Stimulated activated CD8-positive, alpha-beta memory T cell treated with anti-CD3 and anti-CD28 coated beads, Interleukin-7, amount 100 ng/mL, for 1 hour (primary cell): ENCODE measurements around the gene ARHGEF28.

Source experiments
- DNase-seq, 2 donors: peaks; one replicate each; pipeline ENCODE4 v3.0.0-alpha.2; 2020; ENCODE audit warnings: low read depth in 2 of 2

The ARHGEF28 gene

DNA sequence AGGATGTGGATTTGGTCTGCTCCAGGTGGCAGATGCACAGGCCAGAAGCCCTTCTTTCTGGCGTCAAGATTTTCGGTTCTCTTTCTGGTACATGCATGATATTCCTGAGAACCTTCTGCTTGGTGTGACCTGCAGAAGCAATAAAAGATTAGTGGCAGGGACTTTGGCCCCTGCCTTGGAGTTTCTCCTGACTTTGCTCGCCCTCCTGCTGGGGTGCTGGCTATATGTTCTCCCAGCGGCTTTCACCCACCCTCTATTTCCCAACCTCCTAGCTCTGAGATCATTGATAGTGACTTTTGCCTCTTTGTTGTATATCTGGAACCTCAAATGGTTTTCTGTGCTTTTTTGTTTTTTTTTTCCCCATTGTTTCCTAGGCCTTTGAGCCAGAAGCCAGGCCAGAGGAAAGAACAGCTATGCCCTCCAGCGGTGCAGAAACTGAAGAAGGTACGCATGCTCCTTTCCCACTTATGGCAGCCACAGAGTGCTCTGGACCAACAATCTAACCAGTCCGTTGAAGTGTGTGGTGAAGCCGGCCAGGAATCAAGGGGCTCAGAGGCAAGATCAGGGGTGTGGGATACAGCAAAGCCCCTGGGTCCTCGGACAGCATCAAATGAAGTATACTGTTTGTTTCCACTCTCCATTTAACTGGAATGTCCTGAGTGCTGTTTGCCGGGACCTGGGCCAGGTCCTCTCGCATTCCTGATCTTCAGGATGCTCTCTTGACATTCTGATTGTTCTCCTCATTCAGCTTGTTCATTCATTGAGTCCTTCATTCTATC lies 154.5 kb downstream of the ARHGEF28 start:
- no peak for DNase-seq

DNA sequence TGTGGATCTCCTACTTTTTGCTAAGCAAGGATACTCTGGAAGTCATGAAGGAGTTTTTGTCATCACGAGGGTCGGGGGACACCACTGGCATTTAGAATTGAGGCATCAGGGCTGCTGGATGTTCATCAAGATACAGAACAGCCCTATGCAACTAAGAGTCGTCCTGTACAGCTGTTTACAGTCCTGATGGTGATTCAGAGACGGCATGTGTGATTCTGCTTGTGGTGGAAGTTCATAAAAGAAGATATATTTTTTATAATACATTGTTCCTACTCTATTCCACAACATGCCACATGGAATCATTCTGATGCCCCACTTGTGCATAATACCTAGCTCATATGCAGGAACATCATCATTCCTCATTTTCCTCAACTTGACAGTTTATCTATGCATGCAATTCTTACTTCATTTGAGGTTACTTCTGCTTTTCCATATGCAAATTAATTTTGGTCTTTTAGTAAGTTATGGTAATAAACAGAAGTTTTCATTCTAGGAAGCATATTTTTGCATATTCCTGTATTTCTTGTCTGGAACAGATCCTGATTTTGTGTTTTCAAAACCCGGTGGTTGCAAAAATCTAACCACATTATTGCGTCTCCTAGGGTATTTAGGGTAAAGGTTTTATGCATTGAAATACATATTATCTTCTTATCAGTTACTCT lies 155.2 kb downstream of the ARHGEF28 start:
- no peak for DNase-seq

DNA sequence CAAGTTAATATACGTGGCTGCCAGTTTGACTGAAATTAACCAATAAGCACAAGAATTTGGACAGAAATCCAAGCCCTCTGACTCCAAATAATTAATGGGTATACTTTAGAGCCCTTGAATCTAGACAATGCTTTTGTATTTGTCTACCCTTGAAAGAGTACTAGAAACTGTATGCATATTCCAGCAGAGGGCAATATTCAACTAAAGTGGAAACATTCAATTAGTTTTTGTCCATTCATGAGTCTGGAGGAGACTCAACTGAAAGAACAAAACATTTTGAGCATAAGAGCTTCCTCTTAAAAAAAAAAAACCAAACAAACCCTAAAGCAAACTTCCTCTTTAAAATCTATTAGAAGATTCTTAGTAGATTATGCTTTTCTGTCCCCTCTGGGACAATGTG lies 157.8 kb downstream of the ARHGEF28 start:
- DNase-seq, result no peak

DNA sequence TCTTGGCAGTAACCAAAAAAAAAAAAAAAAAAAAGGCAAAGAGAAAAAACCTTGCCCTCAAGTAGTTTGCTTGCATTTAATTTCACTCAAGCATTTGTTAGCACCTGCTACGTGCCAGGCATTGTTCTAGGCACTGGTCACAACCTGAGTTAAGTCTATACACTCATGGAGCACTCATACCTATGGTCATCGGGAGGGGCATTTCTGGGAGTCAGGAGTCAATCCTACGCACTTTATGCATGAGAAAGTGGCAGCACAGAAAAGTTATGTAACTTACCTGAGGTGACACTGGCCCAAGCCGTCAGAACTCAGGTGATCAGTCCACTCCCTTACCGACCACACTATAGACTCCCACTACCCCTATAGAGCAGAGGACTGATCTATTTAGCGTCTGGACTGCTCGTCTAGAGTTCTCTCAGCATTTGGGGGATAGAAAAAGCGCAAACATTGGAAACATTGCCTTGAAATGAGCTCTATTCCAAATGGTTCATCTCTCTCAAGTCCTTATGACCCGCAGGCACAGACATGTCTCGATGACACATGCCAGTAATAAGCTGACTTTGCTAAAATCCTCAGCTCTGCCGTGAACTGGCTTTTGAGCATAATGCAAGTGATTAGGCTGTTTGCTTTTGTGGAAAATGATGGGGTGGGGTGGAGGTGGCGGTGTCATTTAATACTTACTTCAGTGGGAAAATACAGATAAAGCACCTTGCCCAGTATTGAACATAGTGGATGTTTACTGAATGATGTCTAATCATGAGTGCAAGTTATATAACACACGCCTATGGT lies 160.2 kb downstream of the ARHGEF28 start:
- DNase-seq, result no peak

DNA sequence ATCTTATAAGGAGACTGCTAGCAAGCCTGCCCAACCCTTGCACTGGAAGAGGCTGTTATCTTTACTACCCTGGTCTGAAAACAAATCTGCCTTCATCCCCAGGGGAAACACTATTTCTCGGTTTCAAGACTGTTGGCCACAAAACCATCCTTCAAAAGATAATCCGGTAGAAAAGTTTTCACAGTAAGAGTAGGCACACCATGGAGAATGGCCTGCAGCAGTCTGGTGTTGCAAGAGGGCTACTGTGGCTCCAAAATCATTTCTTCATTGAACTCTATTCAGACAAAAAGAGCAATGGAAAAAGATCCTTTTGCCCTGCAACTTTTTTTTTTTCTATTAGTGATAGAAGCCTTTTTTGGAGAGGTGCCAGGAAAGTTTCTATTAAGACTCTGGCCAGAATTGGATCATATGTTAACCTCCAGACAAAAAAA lies 163.9 kb downstream of the ARHGEF28 start:
- no peak for DNase-seq

- no peak for DNase-seq
Observed at GRCh38 chr5:73791389-73791788, 165.4 kb downstream of the ARHGEF28 start.

DNA sequence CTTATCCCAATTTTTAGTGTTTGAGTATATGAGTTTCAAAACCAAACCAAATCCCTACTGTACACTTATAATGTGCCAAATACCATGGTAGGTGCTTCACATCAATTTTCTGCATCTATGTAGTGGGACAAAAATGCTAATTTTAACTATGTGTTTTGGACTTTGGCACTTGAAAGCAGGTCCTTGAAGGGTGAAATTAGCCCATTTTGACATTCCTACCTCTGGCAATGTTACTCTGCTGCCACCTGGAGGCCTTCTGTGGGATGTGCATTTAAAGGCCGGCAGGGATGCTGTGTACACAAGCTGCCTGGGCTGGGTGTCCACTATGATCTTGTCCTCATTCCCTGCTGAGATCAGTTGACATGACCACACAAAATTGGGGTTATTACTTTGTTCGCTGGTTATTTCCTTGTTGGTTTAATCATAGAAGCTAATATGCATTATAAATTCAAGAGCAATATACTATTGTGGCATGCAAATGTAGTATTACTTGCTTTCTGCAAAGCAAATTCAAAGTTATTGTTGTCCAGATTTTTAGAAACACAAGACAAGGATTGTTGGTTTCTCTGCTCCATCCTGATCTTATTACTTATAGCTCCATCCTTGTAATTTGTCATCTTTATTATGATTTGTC lies 166.8 kb downstream of the ARHGEF28 start:
- peak; percentile 31 to 36 for DNase-seq

GRCh38 chr5:73793911-73794310 lies 167.9 kb downstream of the ARHGEF28 start:
- no peak for DNase-seq

DNA sequence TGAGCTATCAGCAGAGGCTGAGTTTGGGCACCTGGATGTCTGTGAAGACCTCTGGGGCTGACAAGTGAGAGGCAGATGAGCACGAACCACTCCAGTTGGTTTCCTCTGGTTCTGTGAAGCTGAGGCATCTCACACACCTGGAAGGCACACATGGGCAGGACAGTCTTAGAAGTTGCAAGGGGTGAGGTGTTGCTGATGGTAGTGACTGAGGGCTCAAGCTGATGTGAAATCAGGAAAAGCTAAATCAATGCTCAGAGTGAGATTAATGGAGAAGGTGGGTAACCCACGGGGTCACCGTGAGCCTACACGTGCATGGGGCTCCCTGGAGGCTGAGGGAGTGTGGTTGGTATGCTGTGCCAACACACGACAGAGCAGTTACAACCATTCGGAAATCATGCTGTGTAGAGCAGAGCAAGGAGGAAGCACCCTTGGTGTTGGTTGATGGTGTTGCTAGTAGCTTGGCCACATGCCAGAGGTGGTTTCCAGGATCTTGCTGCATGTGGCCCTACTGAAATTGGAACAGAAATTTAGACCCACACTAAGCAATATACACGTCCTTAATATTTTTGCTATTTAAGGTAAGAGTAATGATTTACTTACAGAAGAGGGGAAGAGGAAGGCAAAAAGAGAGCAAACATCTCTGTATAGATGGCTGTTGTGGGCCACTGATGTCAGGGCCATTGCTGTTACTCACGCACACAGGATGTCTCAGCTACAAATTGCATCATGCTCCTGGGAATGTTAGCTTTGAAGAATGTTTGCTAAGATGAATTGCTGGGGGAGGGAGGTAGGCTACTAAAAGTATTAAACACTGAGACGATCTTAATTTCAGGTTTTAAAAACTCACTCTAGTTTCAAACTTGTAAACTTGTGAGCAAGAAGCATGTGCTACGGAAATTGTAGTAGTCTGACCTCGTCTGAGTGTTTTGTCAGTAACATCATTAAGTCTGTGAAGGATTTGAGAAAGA lies 170.5 kb downstream of the ARHGEF28 start:
- no peak for DNase-seq

DNA sequence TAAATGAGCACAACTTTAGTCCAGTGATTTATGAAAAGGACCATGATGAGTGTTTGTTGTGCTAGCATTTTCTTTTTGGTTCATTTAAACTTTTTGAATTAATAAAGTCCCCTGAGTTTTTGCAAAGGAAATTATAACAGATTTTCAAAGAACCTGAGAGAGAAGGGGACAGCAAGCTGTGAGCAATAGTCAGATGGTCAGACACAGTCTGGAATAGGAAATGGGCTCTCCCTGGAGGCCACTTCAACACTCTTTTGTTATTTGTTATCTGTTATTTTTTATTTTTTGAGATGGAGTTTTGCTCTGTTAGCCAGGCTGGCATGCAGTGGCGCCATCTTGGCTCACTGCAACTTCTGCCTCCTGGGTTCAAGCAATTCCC lies 171.1 kb downstream of the ARHGEF28 start:
- no peak for DNase-seq

DNA sequence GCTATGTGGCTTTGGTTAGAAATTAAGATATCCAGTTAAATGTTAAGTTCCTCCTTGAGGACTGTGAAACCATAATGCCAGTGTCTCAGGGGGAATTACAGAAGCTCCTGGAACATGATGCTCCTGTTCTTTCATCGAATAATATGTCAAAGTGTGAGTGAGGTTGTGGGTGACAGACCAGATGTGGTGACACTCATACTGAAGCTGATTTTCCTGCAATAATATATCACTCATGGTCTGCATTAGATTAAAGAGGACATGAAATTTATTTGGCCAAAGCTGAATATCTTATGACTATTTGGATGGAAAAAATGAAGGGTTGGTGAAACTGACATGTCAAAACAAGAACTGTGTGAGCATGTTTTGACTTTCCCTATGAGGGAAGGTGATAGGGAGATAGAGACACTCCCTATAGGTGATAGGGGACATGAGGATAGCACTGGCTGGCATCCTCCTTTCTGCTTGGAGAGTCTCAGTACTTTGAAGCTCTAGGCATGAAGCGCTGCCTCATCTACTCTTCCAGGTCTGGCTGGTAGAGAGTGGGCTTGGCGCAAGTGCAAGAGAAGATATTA lies 173.5 kb downstream of the ARHGEF28 start:
- no peak for DNase-seq

DNA sequence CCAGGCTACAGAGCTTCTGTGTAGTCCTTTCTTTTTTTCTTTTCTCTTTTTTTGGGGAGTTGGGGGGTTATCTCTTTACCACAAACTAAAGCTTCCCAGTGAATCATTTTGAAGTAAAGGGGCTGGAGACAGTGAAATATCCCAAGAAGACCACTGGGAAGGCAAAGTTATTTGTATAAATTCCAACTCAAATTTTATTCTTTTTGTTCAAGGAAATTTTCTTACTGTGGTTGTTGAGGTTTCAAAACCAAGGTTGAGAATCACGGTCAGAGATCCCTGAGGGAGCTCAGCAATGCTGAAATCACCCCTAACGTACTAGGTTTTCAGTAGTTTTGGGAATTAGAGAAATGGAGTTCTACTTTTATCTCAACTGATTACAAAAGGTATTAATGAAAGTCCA lies 175.7 kb downstream of the ARHGEF28 start:
- no peak for DNase-seq

- no peak for DNase-seq
Observed at GRCh38 chr5:73805449-73805848, 179.5 kb downstream of the ARHGEF28 start.

DNA sequence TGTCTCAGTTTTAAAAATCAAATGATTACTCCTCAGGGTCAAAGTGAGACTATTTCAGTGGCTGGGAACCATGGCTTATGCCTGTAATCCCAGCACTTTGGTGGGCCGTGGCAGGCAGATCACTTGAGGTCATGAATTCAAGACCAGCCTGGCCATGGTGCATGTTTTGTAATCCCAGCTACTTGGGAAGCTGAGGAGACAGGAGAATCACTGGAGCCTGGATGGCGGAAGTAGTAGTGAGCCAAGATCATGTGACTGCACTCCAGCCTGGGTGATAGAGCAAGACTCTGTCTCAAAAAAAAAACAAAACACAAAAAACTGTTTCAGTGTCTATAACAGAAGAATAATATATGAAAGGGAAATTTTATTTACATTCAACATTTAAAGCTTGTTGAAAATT lies 182.9 kb downstream of the ARHGEF28 start:
- no peak for DNase-seq

- no peak for DNase-seq
Observed at GRCh38 chr5:73810429-73810828, 184.4 kb downstream of the ARHGEF28 start.

DNA sequence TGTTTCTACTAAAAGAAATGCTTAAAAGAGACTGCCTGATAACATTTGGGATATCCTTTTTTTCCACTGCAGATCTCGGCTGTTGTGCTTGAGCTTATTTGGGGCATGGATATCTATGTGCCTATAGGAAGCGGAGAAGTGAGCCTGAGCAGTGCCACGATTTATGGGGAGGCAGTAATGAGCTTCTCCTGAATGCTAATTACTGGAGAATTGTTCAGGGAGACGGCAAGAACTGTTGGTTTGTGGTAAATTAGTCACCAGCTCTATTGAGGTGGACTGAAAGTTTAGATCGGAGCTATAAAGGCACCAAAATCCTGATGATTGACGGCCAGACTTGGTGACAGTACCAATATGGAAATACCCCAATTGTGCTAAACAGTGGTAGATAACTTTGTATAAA lies 186.5 kb downstream of the ARHGEF28 start:
- DNase-seq, result no peak

GRCh38 chr5:73812962-73813588 lies 187.1 kb downstream of the ARHGEF28 start:
- no peak for DNase-seq

- DNase-seq, result no peak
Observed at GRCh38 chr5:73814233-73814846, 188.3 kb downstream of the ARHGEF28 start.

- no peak for DNase-seq
Observed at GRCh38 chr5:73815631-73816030, 189.6 kb downstream of the ARHGEF28 start.
